ENCODE results near the gene CD40.
A peak's percentile ranks its signal among the peaks of the same experiment; 100 is the strongest.

The CD40 gene

GRCh38 chr20:46121184-46121930 is 3.2 kb downstream of the CD40 start:
- DNase-seq (ENCODE audit: low read depth), result no peak
- no peak for TF ChIP-seq CTCF (IDR thresholded peaks at IDR 0.05; ENCODE audit: low read length, missing control alignments)
- H3K4me3 ChIP-seq (replicated peaks; ENCODE audit: low read depth, low read length), result no peak overlapping the region

- H3K4me3 ChIP-seq (replicated peaks; ENCODE audit: low read depth, low read length), result no peak overlapping the region
- no peak for TF ChIP-seq CTCF (IDR thresholded peaks at IDR 0.05; ENCODE audit: low read length, missing control alignments)
- DNase-seq (ENCODE audit: low read depth), result peak; percentile 67
Observed at GRCh38 chr20:46122071-46122470, 4.0 kb downstream of the CD40 start.

- no peak for DNase-seq (ENCODE audit: low read depth)
- TF ChIP-seq CTCF (IDR thresholded peaks at IDR 0.05; ENCODE audit: low read length, missing control alignments), result no peak
- H3K4me3 ChIP-seq (replicated peaks; ENCODE audit: low read depth, low read length), result no peak overlapping the region
Observed at GRCh38 chr20:46122516-46123481, 4.7 kb downstream of the CD40 start.

GRCh38 chr20:46123482-46124245 is 5.5 kb downstream of the CD40 start:
- H3K4me3 ChIP-seq (replicated peaks; ENCODE audit: low read depth, low read length), result no peak overlapping the region
- no peak for TF ChIP-seq CTCF (IDR thresholded peaks at IDR 0.05; ENCODE audit: low read length, missing control alignments)

GRCh38 chr20:46126440-46127056 is 8.4 kb downstream of the CD40 start:
- TF ChIP-seq CTCF (IDR thresholded peaks at IDR 0.05; ENCODE audit: low read length, missing control alignments), result no peak
- DNase-seq (ENCODE audit: low read depth), result no peak
- no peak overlapping the region for H3K4me3 ChIP-seq (replicated peaks; ENCODE audit: low read depth, low read length)

More at GRCh38 chr20:46123482-46124245, 5.5 kb downstream of the CD40 start:
- no peak for DNase-seq (ENCODE audit: low read depth)

GRCh38 chr20:46127396-46128010 is 9.4 kb downstream of the CD40 start:
- no peak overlapping the region for H3K4me3 ChIP-seq (replicated peaks; ENCODE audit: low read depth, low read length)
- no peak for TF ChIP-seq CTCF (IDR thresholded peaks at IDR 0.05; ENCODE audit: low read length, missing control alignments)
- DNase-seq (ENCODE audit: low read depth), result no peak
